Dermis microvascular lymphatic vessel endothelial cell (primary cell): ENCODE data around the gene SSU72. TPM values are rescaled to one million over a fixed set of nuclear protein-coding genes. Genes with fewer than 3 reads are reported as not detected.
"Not testable (repeated sequence)": the region's sequence is repeated elsewhere in the genome, so short reads cannot be mapped to it uniquely, and the experiment has no call there.

ENCODE experiments used
- DNase-seq, 2 donors: peaks; one replicate each; pipeline versions ENCODE4 v3.0.0 to v3.0.0-alpha.2; 2010; ENCODE audit warnings: low read depth in 2 of 2
- total RNA-seq: library from RNA; depleted of rRNA; stranded (reverse); fragments of >200 nt; gene quantifications from 2 replicates; pipeline ENCODE4 v1.2.1, GENCODE V29; 2014

Gene SSU72
- total RNA-seq, 1 donor from 2014 or later = 48.9 TPM

GRCh38 chr1:1596493-1597274 lies 22.0 kb upstream of the SSU72 start:
- no peak for DNase-seq

DNA sequence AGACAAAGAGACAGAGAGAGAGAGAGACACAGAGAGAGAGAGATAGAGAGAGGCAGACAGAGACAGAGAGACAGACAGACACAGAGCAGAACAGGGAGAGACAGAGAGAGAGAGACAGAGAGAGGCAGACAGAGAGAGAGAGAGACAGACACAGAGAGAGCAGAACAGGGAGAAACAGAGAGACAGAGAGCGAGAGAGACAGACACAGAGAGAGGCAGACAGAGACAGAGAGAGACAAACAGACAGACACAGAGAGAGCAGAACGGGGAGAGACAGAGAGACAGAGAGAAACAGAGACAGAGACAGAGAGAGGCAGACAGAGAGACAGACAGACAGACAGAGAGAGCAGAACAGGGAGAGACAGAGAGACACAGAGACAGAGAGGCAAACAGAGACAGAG lies 20.7 kb upstream of the SSU72 start:
- not testable (repeated sequence) for DNase-seq

GRCh38 chr1:1594602-1595260 lies 20.1 kb upstream of the SSU72 start:
- no peak for DNase-seq

GRCh38 chr1:1593834-1594601 lies 19.4 kb upstream of the SSU72 start:
- DNase-seq = no peak

GRCh38 chr1:1591452-1591851 lies 16.8 kb upstream of the SSU72 start:
- no peak for DNase-seq

- DNase-seq = no peak
Measured at GRCh38 chr1:1583347-1584010, 8.8 kb upstream of the SSU72 start.

DNA sequence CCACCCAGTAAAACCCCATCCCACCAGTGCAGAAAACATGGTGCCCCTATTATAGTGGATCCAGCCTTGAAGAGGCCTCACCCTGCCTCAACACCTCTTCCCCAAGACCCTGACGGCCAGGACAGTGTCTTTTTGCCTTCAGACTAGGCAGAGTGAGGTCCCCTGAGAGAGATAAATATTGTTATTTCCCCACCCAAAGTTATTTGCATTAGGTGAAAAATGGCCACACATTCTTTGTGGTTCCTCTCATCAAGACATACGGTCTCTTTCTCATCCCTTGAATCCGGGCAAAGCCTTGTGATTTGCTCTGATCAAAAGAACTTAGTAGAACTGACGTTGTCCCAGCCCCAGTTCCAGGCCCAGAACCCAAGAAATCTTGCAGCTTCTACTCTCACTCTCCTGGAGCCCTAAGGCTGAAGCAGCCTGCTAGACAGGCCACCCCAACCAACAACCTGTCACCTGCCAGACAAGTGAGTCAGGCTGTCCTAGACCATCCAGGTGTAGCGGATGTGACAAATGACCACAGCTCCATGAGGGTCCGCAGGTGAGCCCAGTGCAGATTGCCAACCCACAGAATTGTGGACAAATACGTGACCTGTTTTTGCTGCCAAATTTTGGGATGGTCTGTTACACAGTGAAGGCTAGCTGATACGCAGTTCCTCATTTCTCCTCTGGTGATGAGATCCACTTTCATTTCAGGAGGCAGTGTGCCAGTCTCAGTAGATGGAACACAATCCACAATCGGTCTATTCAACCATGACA lies 8.1 kb upstream of the SSU72 start:
- no peak for DNase-seq

DNA sequence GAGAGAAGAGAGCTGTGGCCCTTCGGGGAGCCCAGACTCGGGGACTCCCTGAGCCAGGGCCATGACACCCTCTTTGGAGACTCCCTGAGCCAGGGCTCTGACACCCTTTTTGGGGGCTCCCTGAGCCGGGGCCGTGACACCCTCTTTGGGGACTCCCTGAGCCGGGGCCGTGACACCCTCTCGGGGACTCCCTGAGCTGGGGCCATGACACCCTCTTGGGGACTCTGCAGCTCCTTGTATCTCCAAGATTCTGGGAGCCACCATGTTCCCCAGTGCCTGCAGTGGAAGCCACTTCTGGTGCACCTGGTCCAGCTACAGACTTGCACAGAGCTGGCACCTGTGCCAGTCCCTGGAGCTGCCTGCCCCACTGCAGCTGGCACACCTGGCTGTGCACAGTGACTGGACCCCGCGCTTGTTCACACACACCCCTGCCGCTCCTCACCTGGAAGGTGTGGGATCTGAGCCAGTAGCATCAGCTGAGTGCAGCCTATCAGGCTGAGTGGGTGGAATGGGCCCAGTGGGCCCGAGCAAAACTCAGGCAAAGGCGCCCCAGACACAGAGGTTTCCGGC lies 3.8 kb upstream of the SSU72 start:
- DNase-seq = no peak

DNA sequence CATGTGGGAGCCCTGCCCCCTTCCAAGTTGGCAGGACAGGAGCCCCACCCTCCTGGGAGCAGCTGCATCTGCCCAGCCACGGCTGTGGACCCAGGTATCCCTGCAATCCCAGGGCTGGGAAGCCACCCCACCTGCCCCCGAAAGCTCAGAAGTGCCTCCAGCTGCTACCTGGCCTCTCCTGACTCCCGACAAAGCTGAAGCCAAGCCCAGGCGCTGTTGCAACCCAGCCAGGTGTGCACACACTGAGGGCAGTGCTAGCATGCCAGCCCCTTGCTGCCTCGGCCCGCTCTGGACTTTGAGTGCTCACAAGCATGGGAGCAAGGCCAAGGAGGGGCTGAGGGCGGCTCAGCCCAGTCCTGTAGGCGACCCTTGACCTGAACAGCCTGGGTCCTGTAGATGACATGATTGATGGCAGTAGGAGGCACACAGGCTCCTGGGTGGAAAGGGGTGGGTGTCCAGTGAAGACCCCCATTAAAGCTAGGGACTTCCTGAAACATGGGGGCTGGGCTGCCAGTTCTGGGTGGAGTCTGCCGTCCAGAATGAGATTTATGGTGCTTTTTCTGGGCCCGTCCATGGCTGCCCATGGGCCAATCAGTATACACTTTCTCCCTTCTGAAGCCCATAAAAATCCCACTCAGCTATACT lies 2.8 kb upstream of the SSU72 start:
- no peak for DNase-seq

GRCh38 chr1:1573843-1574720 lies 581 bp downstream of the SSU72 start:
- DNase-seq = peak; percentile 44 to 72

DNA sequence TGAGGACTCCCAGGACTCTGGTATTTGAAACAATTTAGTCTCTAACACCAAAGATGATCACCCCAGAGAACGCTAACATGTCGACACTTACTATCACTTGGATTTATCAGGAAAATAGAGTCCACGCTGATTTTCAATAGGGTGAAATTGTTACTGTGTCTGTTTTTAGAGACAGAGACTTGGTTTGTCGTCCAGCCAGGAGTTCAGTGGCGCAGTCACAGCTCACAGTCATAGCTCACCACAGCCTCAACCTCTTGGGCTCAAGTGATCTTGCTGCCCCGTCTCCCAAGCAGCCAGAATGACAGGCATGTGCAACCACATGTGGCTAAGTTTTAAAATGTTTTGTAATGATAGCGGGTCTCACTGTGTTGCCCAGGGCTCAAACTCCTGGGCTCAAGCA lies 5.3 kb downstream of the SSU72 start:
- no peak for DNase-seq

- no peak for DNase-seq
Measured at GRCh38 chr1:1567891-1568291, 6.8 kb downstream of the SSU72 start.

- DNase-seq = peak; percentile 63 to 95
Measured at GRCh38 chr1:1567152-1567875, 7.3 kb downstream of the SSU72 start.

GRCh38 chr1:1565340-1565739 lies 9.3 kb downstream of the SSU72 start:
- DNase-seq = no peak

- DNase-seq = no peak
Measured at GRCh38 chr1:1564268-1564667, 10.4 kb downstream of the SSU72 start.

DNA sequence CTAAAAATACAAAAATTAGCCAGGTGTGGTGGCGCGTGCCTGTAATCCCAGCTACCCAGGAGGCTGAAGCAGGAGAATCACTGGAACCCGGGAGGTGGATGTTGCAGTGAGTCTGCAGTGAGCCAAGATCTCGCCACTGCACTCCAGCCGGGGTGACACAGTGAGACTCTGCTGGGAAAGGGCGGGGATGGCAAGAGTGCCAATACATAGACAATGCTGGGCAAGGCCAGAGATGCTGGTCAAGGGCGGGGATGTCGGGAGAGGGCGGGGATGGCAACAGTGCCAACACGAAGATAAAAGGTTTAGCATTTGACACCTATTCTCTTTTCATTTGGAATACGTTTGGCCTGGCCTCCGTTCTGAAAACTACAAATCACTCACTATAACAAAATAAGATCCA lies 11.0 kb downstream of the SSU72 start:
- DNase-seq = no peak

GRCh38 chr1:1562556-1563195 lies 12.0 kb downstream of the SSU72 start:
- no peak for DNase-seq
